ENCODE data around the gene MEF2D.

MEF2D gene

GRCh38 chr1:156500543-156500792, at the start of gene MEF2D:
Gene MEF2D, minus strand, starts transcription at chr1:156500775. Its CDS starts 17,483 bp downstream, at chr1:156483292.
- DNase-seq (ENCODE audit: low spot score), result no peak
- FAIRE-seq, result no peak

GRCh38 chr1:156550346-156550745, 49.8 kb upstream of the MEF2D start:
- no peak for FAIRE-seq
- DNase-seq (ENCODE audit: low spot score), result no peak

- FAIRE-seq (no peak), DNase-seq (ENCODE audit: low spot score) (no peak)
Measured at GRCh38 chr1:156549831-156550230, 49.3 kb upstream of the MEF2D start.

GRCh38 chr1:156549390-156549789, 48.8 kb upstream of the MEF2D start:
- no peak for FAIRE-seq

GRCh38 chr1:156547982-156548381, 47.4 kb upstream of the MEF2D start:
- no peak for DNase-seq (ENCODE audit: low spot score)
- FAIRE-seq, result no peak

More at GRCh38 chr1:156549390-156549789, 48.8 kb upstream of the MEF2D start:
- DNase-seq (ENCODE audit: low spot score), result no peak

- DNase-seq (ENCODE audit: low spot score) (no peak), FAIRE-seq (no peak)
Measured at GRCh38 chr1:156547434-156547833, 46.9 kb upstream of the MEF2D start.

- no peak for FAIRE-seq
Measured at GRCh38 chr1:156546267-156546666, 45.7 kb upstream of the MEF2D start.

GRCh38 chr1:156544592-156545102, 44.1 kb upstream of the MEF2D start:
- no peak for FAIRE-seq
- no peak for DNase-seq (ENCODE audit: low spot score)

More at GRCh38 chr1:156546267-156546666, 45.7 kb upstream of the MEF2D start:
- no peak for DNase-seq (ENCODE audit: low spot score)

- no peak for FAIRE-seq
- DNase-seq (ENCODE audit: low spot score), result no peak
Measured at GRCh38 chr1:156543066-156543465, 42.5 kb upstream of the MEF2D start.

GRCh38 chr1:156540955-156541354, 40.4 kb upstream of the MEF2D start:
- no peak for DNase-seq (ENCODE audit: low spot score)
- no peak for FAIRE-seq

- no peak for FAIRE-seq
- no peak for DNase-seq (ENCODE audit: low spot score)
Measured at GRCh38 chr1:156539818-156540355, 39.3 kb upstream of the MEF2D start.

- FAIRE-seq, result no peak
- DNase-seq (ENCODE audit: low spot score), result no peak
Measured at GRCh38 chr1:156538711-156539440, 38.3 kb upstream of the MEF2D start.

GRCh38 chr1:156537027-156537426, 36.5 kb upstream of the MEF2D start:
- FAIRE-seq, result no peak

GRCh38 chr1:156534424-156535060, 34.0 kb upstream of the MEF2D start:
- no peak for FAIRE-seq

More at GRCh38 chr1:156537027-156537426, 36.5 kb upstream of the MEF2D start:
- no peak for DNase-seq (ENCODE audit: low spot score)

GRCh38 chr1:156533568-156534220, 33.1 kb upstream of the MEF2D start:
- no peak for FAIRE-seq
- no peak for DNase-seq (ENCODE audit: low spot score)

More at GRCh38 chr1:156534424-156535060, 34.0 kb upstream of the MEF2D start:
- DNase-seq (ENCODE audit: low spot score), result no peak

GRCh38 chr1:156532374-156532773, 31.8 kb upstream of the MEF2D start:
- DNase-seq (ENCODE audit: low spot score) (no peak), FAIRE-seq (no peak)

GRCh38 chr1:156530006-156530405, 29.4 kb upstream of the MEF2D start:
- no peak for DNase-seq (ENCODE audit: low spot score)
- FAIRE-seq, result no peak

GRCh38 chr1:156528875-156529425, 28.4 kb upstream of the MEF2D start:
- FAIRE-seq, result no peak
- DNase-seq (ENCODE audit: low spot score), result no peak

GRCh38 chr1:156528231-156528630, 27.7 kb upstream of the MEF2D start:
- DNase-seq (ENCODE audit: low spot score), result no peak
- FAIRE-seq, result no peak

- FAIRE-seq (no peak), DNase-seq (ENCODE audit: low spot score) (no peak)
Measured at GRCh38 chr1:156527584-156527983, 27.0 kb upstream of the MEF2D start.

- FAIRE-seq (no peak), DNase-seq (ENCODE audit: low spot score) (no peak)
Measured at GRCh38 chr1:156525856-156526489, 25.4 kb upstream of the MEF2D start.
